AG04450 (cell line): ENCODE results near the gene CEP57L1. TPM values are rescaled to one million over a fixed set of nuclear protein-coding genes. Genes with fewer than 3 reads are reported as not detected.

Experiments used
- CTCF ChIA-PET: fragments of 300-600, 350-600 bp; formaldehyde crosslinking; extraction: SDS; loops from one replicate; lab custom pipeline; 2022; ENCODE audit warnings: antibody characterized with exemption, inconsistent platforms; lab: Charles Lee
- POLR2A ChIA-PET: fragments of 350-600 bp; formaldehyde crosslinking; extraction: SDS; loops from one replicate; lab custom pipeline; 2021; ENCODE audit warnings: antibody characterized with exemption, inconsistent platforms; lab: Yijun Ruan, JAX
- DNase-seq: peaks from one replicate; pipeline ENCODE4 v3.0.0-alpha.2; 2011; ENCODE audit warnings: low read depth, low spot score
- H3K27ac ChIP-seq: one replicate; pipeline ENCODE4 v1.5.1; 2012; ENCODE audit warnings: low read depth, low read length, control low read depth
- H3K27me3 ChIP-seq: one replicate; pipeline ENCODE4 v1.6.0; 2012; ENCODE audit warnings: low read length; ENCODE audit not compliant: control insufficient read depth, insufficient read depth
- H3K4me3 ChIP-seq: 2 replicates; pipeline ENCODE4 v1.5.1; 2011; ENCODE audit warnings: mild to moderate bottlenecking, low read depth, low read length, control low read depth
- H3K9me3 ChIP-seq: 2 replicates; pipeline ENCODE4 v1.5.1; 2012; ENCODE audit warnings: low read length; ENCODE audit not compliant: control insufficient read depth, insufficient read depth
- CTCF ChIP-seq: IDR thresholded peaks from 2 replicates; pipeline ENCODE4 v1.5.1; 2011; ENCODE audit warnings: low read depth, low read length, control low read depth, inconsistent platforms
- polyA plus RNA-seq: library from polyadenylated mRNA; depleted of rRNA; stranded (reverse); fragments of >200 nt; gene quantifications from 2 replicates; pipeline ENCODE4 v1.2.3, GENCODE V29; 2011

The CEP57L1 gene
- polyA plus RNA-seq, 1 experiment: 21.2 TPM

- Histone ChIP-seq H3K9me3 (no peaks in the 10 kb centered on the region), H3K27me3 (no peaks in the 10 kb centered on the region), H3K27ac (no peak overlapping the region), H3K4me3 (no peak overlapping the region)
- CTCF ChIA-PET: interaction anchor here (0.6 to 5.8 kb wide), 10 partner anchors 8 to 535 kb away, joined by 3 to 121 read pairs (median 4); no protein-coding TSS in a partner anchor
- DNase-seq: no peak
- TF ChIP-seq CTCF: no peak
- POLR2A ChIA-PET: interaction anchor here (0.6 kb wide), 1 partner anchor 190 kb away, joined by 3 read pairs; no protein-coding TSS in a partner anchor
These were observed 24.0 kb upstream of the CEP57L1 start for GRCh38 chr6:109071125-109071917.

GRCh38 chr6:109073344-109074132 lies 21.8 kb upstream of the CEP57L1 start:
- no peaks in the 10 kb centered on the region for H3K27me3 ChIP-seq
- peak; percentile 63 for TF ChIP-seq CTCF
- CTCF ChIA-PET: interaction anchor here (0.6 to 5.8 kb wide), 50 partner anchors 8 to 1094 kb away, joined by 3 to 121 read pairs (median 5); partner anchors contain the start of genes CD164 and FOXO3
- no peak overlapping the region for H3K27ac ChIP-seq
- peak; percentile 46 for DNase-seq
- no peak overlapping the region for H3K4me3 ChIP-seq
- H3K9me3 ChIP-seq: no peaks in the 10 kb centered on the region
- POLR2A ChIA-PET: interaction anchor here (0.6 to 1.6 kb wide), 3 partner anchors 21 to 531 kb away, joined by 4 to 6 read pairs (median 5); no protein-coding TSS in a partner anchor

- Histone ChIP-seq H3K27ac (no peak overlapping the region), H3K9me3 (no peaks in the 10 kb centered on the region), H3K27me3 (no peaks in the 10 kb centered on the region), H3K4me3 (no peak overlapping the region)
- ChIA-PET POLR2A (no interaction called here), CTCF (interaction anchor here (0.8 to 5.8 kb wide), 35 partner anchors 11 to 1094 kb away, joined by 3 to 121 read pairs (median 5); partner anchors contain the start of gene FOXO3)
- no peak for TF ChIP-seq CTCF
- no peak for DNase-seq
These were observed 21.2 kb upstream of the CEP57L1 start for GRCh38 chr6:109074133-109074415.

- no peak overlapping the region for H3K27ac ChIP-seq
- no peaks in the 10 kb centered on the region for H3K9me3 ChIP-seq
- POLR2A ChIA-PET: no interaction called here
- no peak overlapping the region for H3K4me3 ChIP-seq
- H3K27me3 ChIP-seq: no peaks in the 10 kb centered on the region
- no peak for DNase-seq
- no peak for TF ChIP-seq CTCF
- CTCF ChIA-PET: interaction anchor here (5.8 kb wide), 1 partner anchor 533 kb away, joined by 121 read pairs; no protein-coding TSS in a partner anchor
These were observed 19.4 kb upstream of the CEP57L1 start for GRCh38 chr6:109075934-109076333.
